GM04504 (cell line): Measurements from ENCODE around the gene ARID5B.

Experiments
- DNase-seq: peaks from one replicate; pipeline ENCODE4 v3.0.0-alpha.2; 2012; ENCODE audit warnings: low read depth

The ARID5B gene

GRCh38 chr10:61941202-61941681 is 39.7 kb downstream of the ARID5B start:
- DNase-seq: no peak

- no peak for DNase-seq
Measured at GRCh38 chr10:61942604-61943461, 41.3 kb downstream of the ARID5B start.

- DNase-seq: no peak
Measured at GRCh38 chr10:61943674-61944378, 42.3 kb downstream of the ARID5B start.

GRCh38 chr10:61944410-61945147 is 43.1 kb downstream of the ARID5B start:
- no peak for DNase-seq

GRCh38 chr10:61949687-61950086 is 48.2 kb downstream of the ARID5B start:
- no peak for DNase-seq

GRCh38 chr10:61950449-61951143 is 49.1 kb downstream of the ARID5B start:
- DNase-seq: no peak

- DNase-seq: no peak
Measured at GRCh38 chr10:61951144-61951483, 49.6 kb downstream of the ARID5B start.

GRCh38 chr10:61952028-61952674 is 50.7 kb downstream of the ARID5B start:
- DNase-seq: no peak

- DNase-seq: no peak
Measured at GRCh38 chr10:61953183-61953582, 51.7 kb downstream of the ARID5B start.

GRCh38 chr10:61957806-61958205 is 56.3 kb downstream of the ARID5B start:
- no peak for DNase-seq

- no peak for DNase-seq
Measured at GRCh38 chr10:61958311-61958710, 56.8 kb downstream of the ARID5B start.

- no peak for DNase-seq
Measured at GRCh38 chr10:61958805-61959204, 57.3 kb downstream of the ARID5B start.

GRCh38 chr10:61959814-61960213 is 58.3 kb downstream of the ARID5B start:
- DNase-seq: no peak

GRCh38 chr10:61960396-61961120 is 59.1 kb downstream of the ARID5B start:
- no peak for DNase-seq

GRCh38 chr10:61961278-61961677 is 59.8 kb downstream of the ARID5B start:
- no peak for DNase-seq

- DNase-seq: no peak
Measured at GRCh38 chr10:61962971-61963370, 61.5 kb downstream of the ARID5B start.

- DNase-seq: no peak
Measured at GRCh38 chr10:61963669-61964058, 62.2 kb downstream of the ARID5B start.

- DNase-seq: no peak
Measured at GRCh38 chr10:61964059-61964709, 62.7 kb downstream of the ARID5B start.

GRCh38 chr10:61964949-61965702 is 63.6 kb downstream of the ARID5B start:
- DNase-seq: no peak
